CD4-positive, alpha-beta T cell (primary cell): ENCODE data around the gene OTUD3. TPM values are rescaled to one million over a fixed set of nuclear protein-coding genes. Genes with fewer than 3 reads are reported as not detected.
"Not testable (repeated sequence)": the region's sequence is repeated elsewhere in the genome, so short reads cannot be mapped to it uniquely, and the experiment has no call there.

Experiments used
- ATAC-seq: fragments of 200-7000 bp; cut with Tn5 transposase; one replicate; pipeline ENCODE4 v1.10.0; 2022; ENCODE audit warnings: mild to moderate bottlenecking; ENCODE audit not compliant: poor library complexity
- CTCF ChIA-PET: fragments of 350-600 bp; sonication (Branson Sonifier 250); formaldehyde crosslinking; loops from one replicate; lab custom pipeline; 2021; ENCODE audit warnings: antibody characterized with exemption, inconsistent platforms; lab: Charles Lee
- POLR2A ChIA-PET: fragments of 350-600 bp; sonication (Branson Sonifier 250); formaldehyde crosslinking; loops from one replicate; lab custom pipeline; 2021; ENCODE audit warnings: antibody characterized with exemption, inconsistent platforms; lab: Charles Lee
- DNase-seq, 14 experiments: peaks; one replicate each; pipeline ENCODE4 v3.0.0-alpha.2; 2013 to 2020; ENCODE audit warnings: mixed read lengths in 2 of 14
- H3K27ac ChIP-seq, 2 donors: one replicate each; pipeline versions ENCODE4 v1.5.1 to v1.7.0; 2013; ENCODE audit warnings: low read length in 2 of 2, low read depth in 1 of 2, mild to moderate bottlenecking in 1 of 2
- H3K27me3 ChIP-seq, 2 experiments: 1 replicate in 1 of 2; 2 replicates in 1 of 2; pipeline versions ENCODE4 v1.6.1 to v1.7.0; 2013; ENCODE audit warnings: low read length in 2 of 2, control low read depth in 1 of 2, mild to moderate bottlenecking in 1 of 2, moderate library complexity in 1 of 2; ENCODE audit not compliant: insufficient read depth in 2 of 2, control insufficient read depth in 1 of 2
- H3K36me3 ChIP-seq: one replicate; pipeline ENCODE4 v1.6.1; 2013; ENCODE audit warnings: low read length, control low read depth; ENCODE audit not compliant: insufficient read depth
- H3K4me1 ChIP-seq: one replicate; pipeline ENCODE4 v1.6.1; 2013; ENCODE audit warnings: low read length, control low read depth; ENCODE audit not compliant: insufficient read depth
- H3K4me3 ChIP-seq: one replicate; pipeline ENCODE4 v1.5.1; 2013; ENCODE audit warnings: mild to moderate bottlenecking, low read length, moderate library complexity
- H3K9me3 ChIP-seq, 2 experiments: 1 replicate in 1 of 2; 2 replicates in 1 of 2; pipeline versions ENCODE4 v1.6.1 to v1.7.0; 2013; ENCODE audit warnings: low read length in 2 of 2, mild to moderate bottlenecking in 2 of 2, control low read depth in 1 of 2, moderate library complexity in 1 of 2; ENCODE audit not compliant: control insufficient read depth in 1 of 2, insufficient read depth in 1 of 2
- H3K27ac Mint-ChIP-seq: one replicate; pipeline ENCODE4 v1.8.0; 2020; ENCODE audit warnings: mixed read lengths
- H3K27me3 Mint-ChIP-seq: one replicate; pipeline ENCODE4 v1.8.0; 2021; ENCODE audit warnings: mixed read lengths
- H3K36me3 Mint-ChIP-seq: one replicate; pipeline ENCODE4 v1.8.0; 2021; ENCODE audit warnings: low read depth, mixed read lengths
- H3K4me1 Mint-ChIP-seq: one replicate; pipeline ENCODE4 v1.8.0; 2021; ENCODE audit warnings: low read depth, mixed read lengths
- H3K4me3 Mint-ChIP-seq: one replicate; pipeline ENCODE4 v1.8.0; 2020; ENCODE audit warnings: mild to moderate bottlenecking, mixed read lengths
- H3K9me3 Mint-ChIP-seq: one replicate; pipeline ENCODE4 v1.8.0; 2020; ENCODE audit warnings: mixed read lengths
- intact Hi-C, 2 experiments: fragments of 100-400 bp; cut with DNase I in 1 of 2; cut with micrococcal nuclease in 1 of 2; formaldehyde crosslinking; loops; one replicate each; pipeline versions ENCODE4 v1.15.1 to v1.9.0; 2023 to 2025; cut with DNase I, micrococcal nuclease
- total RNA-seq, 174 experiments: library from RNA in 2 of 174; stranded (reverse) in 2 of 174; gene quantifications; one replicate each; pipeline ENCODE4 v1.2.3 and lab custom pipeline; 2021 to 2026
- TF ChIP-seq, protein P1 (sequence below): fragments of 200-600 bp; IDR thresholded peaks from one replicate; pipeline ENCODE4 v1.8.0; 2022; ENCODE audit warnings: antibody characterized with exemption, mild to moderate bottlenecking

Gene OTUD3
- total RNA-seq, 2 experiments from 2014 or later, result 11.4 to 12.6 TPM

DNA sequence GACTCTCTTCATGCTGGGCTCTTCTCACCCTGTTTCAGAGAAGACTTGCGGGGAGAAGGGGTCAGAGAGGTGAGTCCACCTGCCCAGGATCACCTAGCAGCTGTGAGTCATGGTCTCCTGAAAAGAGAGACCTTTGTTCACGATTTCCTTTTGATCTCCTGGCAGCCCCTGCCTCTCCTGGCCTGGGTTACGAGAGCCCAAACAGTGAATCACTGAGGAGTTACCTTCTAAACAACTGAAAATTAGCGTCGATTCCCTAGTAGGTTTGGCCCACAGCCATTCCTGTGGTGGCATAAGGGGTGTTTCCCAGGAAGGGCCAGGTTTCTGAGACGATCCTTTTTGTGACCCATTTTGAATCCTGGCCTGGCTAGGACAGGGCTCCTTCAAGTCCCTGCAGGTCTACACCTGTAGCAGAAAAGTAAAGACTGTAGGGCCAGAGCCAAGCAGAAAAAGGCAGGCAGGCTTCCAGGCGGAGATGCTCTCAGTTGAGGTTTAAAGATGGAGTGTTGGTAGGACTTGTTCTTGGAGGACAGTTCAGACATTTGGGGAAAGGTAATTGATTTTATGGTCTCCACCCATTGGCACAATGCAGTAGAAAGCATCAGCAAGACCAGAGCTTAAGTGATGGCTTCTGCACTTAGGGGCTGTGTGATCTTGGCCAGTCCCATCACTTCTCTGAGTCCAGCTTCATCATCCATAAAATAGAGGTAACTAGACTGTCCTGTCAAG, 43.3 kb downstream of the OTUD3 start:
- H3K4me1 Mint-ChIP-seq, result no peaks in the 10 kb centered on the region
- CTCF ChIA-PET, result no interaction called here
- no peak overlapping the region for H3K27ac Mint-ChIP-seq
- H3K4me1 ChIP-seq, result no peaks in the 10 kb centered on the region
- no peak overlapping the region for H3K4me3 ChIP-seq
- ATAC-seq, result no peak
- TF ChIP-seq, protein P1, sequence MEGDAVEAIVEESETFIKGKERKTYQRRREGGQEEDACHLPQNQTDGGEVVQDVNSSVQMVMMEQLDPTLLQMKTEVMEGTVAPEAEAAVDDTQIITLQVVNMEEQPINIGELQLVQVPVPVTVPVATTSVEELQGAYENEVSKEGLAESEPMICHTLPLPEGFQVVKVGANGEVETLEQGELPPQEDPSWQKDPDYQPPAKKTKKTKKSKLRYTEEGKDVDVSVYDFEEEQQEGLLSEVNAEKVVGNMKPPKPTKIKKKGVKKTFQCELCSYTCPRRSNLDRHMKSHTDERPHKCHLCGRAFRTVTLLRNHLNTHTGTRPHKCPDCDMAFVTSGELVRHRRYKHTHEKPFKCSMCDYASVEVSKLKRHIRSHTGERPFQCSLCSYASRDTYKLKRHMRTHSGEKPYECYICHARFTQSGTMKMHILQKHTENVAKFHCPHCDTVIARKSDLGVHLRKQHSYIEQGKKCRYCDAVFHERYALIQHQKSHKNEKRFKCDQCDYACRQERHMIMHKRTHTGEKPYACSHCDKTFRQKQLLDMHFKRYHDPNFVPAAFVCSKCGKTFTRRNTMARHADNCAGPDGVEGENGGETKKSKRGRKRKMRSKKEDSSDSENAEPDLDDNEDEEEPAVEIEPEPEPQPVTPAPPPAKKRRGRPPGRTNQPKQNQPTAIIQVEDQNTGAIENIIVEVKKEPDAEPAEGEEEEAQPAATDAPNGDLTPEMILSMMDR, result no peak
- no peaks in the 10 kb centered on the region for H3K27me3 ChIP-seq
- H3K4me3 Mint-ChIP-seq, result no peak overlapping the region
- POLR2A ChIA-PET, result no interaction called here
- no peaks in the 10 kb centered on the region for H3K27me3 Mint-ChIP-seq
- intact Hi-C loops, result no loop called here
- no peaks in the 10 kb centered on the region for H3K36me3 Mint-ChIP-seq
- H3K9me3 Mint-ChIP-seq, result no peaks in the 10 kb centered on the region
- no peak for DNase-seq
- no peaks in the 10 kb centered on the region for H3K36me3 ChIP-seq
- H3K27ac ChIP-seq, result no peak overlapping the region
- peaks cover 0 to 10% of the 10 kb centered on the region in 2 experiments for H3K9me3 ChIP-seq

DNA sequence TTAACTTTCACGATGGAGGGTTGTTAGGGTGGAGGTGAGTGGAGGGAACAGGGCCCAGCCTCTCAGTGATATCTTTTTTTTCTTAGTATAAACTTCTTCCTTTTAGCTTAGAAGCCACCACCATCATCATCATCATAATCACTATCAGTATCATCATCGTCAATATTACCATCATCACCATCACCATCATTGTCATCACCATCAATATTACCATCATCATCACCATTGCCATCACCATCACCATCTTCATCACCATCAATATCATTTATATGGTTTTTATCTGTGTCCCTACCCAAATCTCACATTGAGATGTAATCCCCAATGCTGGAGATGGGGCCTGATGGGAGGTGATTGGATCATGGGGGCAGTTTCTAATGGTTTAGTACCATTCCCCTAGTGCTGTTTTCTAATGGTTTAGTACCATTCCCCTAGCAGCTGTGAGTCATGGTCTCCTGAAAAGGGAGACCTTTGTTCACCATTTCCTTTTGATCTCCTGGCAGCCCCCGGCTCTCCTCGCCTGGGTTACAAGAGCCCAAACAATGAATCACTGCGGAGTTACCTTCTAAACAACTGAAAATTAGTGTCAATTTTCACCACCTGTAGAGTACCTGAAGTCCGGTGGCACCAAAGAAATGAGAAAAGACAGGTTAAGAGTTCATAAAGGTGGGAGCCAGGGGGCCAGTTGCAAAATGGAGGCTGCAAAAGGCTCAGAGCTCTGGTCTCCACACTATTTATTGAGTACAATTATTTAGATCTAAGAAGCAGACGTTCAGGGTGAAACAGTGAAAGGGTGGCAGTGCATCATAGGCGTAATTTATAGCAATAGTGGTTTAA, 44.3 kb downstream of the OTUD3 start:
- Mint-ChIP-seq H3K27ac (no peak overlapping the region), H3K9me3 (no peaks in the 10 kb centered on the region), H3K4me1 (no peaks in the 10 kb centered on the region), H3K4me3 (no peak overlapping the region), H3K27me3 (no peaks in the 10 kb centered on the region), H3K36me3 (no peaks in the 10 kb centered on the region)
- Histone ChIP-seq H3K9me3 (peaks cover 4 to 19% of the 10 kb centered on the region in 2 experiments), H3K36me3 (no peaks in the 10 kb centered on the region), H3K4me3 (no peak overlapping the region), H3K4me1 (no peaks in the 10 kb centered on the region), H3K27me3 (no peaks in the 10 kb centered on the region), H3K27ac (no peak overlapping the region)
- intact Hi-C loops, result no loop called here
- POLR2A ChIA-PET, result no interaction called here
- ATAC-seq (no peak), DNase-seq (no peak)
- CTCF ChIA-PET, result no interaction called here
- TF ChIP-seq, protein P1, result no peak

DNA sequence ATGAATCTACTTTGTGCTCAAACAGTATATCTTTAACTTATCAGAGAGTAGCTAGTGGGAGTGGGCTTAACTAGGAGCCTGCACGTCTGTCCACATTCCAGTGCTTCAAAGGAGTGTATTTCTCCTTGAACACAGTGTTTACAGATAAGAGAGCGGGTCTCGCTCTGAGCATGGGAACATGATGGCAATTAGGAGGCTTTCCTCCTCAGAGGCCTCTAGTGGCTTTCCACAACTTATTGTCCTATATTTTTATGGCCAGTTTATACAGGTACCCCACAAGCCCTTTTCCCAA, 44.9 kb downstream of the OTUD3 start:
- H3K4me3 ChIP-seq, H3K36me3 ChIP-seq, H3K4me3 Mint-ChIP-seq, H3K9me3 Mint-ChIP-seq, H3K27me3 ChIP-seq, intact Hi-C loops, POLR2A ChIA-PET, H3K27ac ChIP-seq, DNase-seq, H3K4me1 Mint-ChIP-seq, H3K4me1 ChIP-seq, H3K27ac Mint-ChIP-seq, H3K36me3 Mint-ChIP-seq, H3K27me3 Mint-ChIP-seq, ATAC-seq, CTCF ChIA-PET: not testable (repeated sequence)
- H3K9me3 ChIP-seq, result peaks cover 10 to 24% of the 10 kb centered on the region in 2 experiments
